ENCODE data around the gene EEF1AKMT2.

EEF1AKMT2 gene

DNA sequence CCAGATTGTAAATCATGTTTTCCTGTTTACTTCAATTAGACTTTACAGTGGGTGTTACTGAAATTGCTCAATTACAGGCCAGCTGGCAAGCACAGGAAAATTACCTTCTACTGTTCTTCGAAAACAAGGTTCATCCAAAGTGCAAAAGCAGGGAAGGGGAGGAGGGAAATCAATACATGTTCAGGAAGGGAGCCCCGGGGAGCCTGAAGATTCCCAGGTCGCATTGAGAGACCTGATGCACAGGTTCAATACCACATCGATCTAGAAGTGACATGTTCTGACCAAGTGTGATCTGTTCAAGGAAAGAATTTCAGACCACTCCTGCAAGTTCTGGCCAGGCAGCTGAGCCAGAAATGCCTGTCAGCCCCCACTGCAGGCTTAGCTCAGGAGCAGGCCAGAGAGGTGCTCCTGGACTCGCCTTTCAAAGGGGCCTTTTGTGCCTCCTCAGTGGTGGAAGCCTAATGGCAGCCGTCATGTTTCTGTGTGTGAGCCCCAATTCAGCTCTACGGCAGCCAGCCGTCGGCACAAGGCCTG lies 83.4 kb downstream of the EEF1AKMT2 start:
- TF ChIP-seq, protein P1, sequence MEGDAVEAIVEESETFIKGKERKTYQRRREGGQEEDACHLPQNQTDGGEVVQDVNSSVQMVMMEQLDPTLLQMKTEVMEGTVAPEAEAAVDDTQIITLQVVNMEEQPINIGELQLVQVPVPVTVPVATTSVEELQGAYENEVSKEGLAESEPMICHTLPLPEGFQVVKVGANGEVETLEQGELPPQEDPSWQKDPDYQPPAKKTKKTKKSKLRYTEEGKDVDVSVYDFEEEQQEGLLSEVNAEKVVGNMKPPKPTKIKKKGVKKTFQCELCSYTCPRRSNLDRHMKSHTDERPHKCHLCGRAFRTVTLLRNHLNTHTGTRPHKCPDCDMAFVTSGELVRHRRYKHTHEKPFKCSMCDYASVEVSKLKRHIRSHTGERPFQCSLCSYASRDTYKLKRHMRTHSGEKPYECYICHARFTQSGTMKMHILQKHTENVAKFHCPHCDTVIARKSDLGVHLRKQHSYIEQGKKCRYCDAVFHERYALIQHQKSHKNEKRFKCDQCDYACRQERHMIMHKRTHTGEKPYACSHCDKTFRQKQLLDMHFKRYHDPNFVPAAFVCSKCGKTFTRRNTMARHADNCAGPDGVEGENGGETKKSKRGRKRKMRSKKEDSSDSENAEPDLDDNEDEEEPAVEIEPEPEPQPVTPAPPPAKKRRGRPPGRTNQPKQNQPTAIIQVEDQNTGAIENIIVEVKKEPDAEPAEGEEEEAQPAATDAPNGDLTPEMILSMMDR (IDR thresholded peaks at IDR 0.05; ENCODE audit: low read depth, low read length, missing control alignments) = no peak
- no peak overlapping the region for H3K27ac ChIP-seq
- H3K27me3 ChIP-seq (replicated peaks) = no peaks in the 10 kb centered on the region
- DNase-seq = no peak
- no peak overlapping the region for H3K4me3 ChIP-seq (ENCODE audit: low read depth, low read length)
- in situ Hi-C loops (cut with HindIII; ENCODE audit: low pct_ligation_motif_present, low sequenced_read_pairs) = no loop called here
- peaks cover 2% of the 10 kb centered on the region for H3K36me3 ChIP-seq (replicated peaks)
